HepG2 (cell line): ENCODE measurements around the gene AKAP9.

Experiments used
- HOXA5 ChIP-seq: sonication (generic); formaldehyde crosslinking; IDR thresholded peaks from 2 replicates; pipeline ENCODE4 v1.4.0; 2020; ENCODE audit warnings: missing genetic modification reagents
- NFATC3 ChIP-seq: sonication (generic); formaldehyde crosslinking; IDR thresholded peaks from 2 replicates; pipeline ENCODE4 v1.5.1; 2020; ENCODE audit warnings: mild to moderate bottlenecking, missing genetic modification reagents
- RAD21 ChIP-seq: fragments of 450-650 bp; formaldehyde crosslinking; IDR thresholded peaks from 2 replicates; pipeline ENCODE4 v1.5.0; 2020; ENCODE audit warnings: mild to moderate bottlenecking
- TF ChIP-seq, protein P1 (sequence below): sonication (generic); formaldehyde crosslinking; IDR thresholded peaks from 2 replicates; pipeline ENCODE4 v1.5.0; 2020; ENCODE audit warnings: mild to moderate bottlenecking, missing genetic modification reagents, moderate library complexity
- TF ChIP-seq, protein P2 (sequence below): IDR thresholded peaks from 2 replicates; pipeline ENCODE4 v1.6.1; 2012; ENCODE audit warnings: inconsistent platforms

DNA sequence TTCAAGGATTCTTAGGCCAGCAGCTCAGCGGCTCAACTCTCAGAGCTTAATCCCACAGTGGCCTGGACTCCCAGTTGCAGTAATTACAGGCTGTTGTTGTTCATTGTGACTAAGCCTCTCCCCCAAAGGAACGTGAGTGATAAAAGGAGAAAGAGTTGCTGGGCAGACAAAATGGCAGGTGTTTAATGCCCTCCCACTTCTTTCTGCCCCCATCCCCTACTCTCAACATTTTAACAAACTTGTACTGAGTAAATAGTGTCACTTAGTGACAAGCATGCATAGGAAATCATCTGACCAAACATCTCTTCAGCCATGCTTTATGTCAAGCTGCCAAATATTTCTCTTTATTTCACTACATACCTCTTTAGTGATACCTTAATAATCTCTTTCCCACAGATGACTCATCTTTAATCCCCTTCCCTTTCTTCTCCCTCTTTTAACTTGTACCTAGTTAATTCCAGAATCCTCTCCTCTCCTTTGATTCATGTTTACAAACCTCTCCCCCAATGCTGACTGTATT is 47.8 kb upstream of the AKAP9 start:
- TF ChIP-seq, protein P1, sequence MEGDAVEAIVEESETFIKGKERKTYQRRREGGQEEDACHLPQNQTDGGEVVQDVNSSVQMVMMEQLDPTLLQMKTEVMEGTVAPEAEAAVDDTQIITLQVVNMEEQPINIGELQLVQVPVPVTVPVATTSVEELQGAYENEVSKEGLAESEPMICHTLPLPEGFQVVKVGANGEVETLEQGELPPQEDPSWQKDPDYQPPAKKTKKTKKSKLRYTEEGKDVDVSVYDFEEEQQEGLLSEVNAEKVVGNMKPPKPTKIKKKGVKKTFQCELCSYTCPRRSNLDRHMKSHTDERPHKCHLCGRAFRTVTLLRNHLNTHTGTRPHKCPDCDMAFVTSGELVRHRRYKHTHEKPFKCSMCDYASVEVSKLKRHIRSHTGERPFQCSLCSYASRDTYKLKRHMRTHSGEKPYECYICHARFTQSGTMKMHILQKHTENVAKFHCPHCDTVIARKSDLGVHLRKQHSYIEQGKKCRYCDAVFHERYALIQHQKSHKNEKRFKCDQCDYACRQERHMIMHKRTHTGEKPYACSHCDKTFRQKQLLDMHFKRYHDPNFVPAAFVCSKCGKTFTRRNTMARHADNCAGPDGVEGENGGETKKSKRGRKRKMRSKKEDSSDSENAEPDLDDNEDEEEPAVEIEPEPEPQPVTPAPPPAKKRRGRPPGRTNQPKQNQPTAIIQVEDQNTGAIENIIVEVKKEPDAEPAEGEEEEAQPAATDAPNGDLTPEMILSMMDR (CRISPR knock-in tag) = no peak
- TF ChIP-seq NFATC3 (CRISPR knock-in tag) (no peak), HOXA5 (CRISPR knock-in tag) (no peak), RAD21 (CRISPR knock-in tag) (no peak)
- TF ChIP-seq, protein P2, sequence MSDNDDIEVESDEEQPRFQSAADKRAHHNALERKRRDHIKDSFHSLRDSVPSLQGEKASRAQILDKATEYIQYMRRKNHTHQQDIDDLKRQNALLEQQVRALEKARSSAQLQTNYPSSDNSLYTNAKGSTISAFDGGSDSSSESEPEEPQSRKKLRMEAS = no peak
